Measurements from ENCODE around the gene IL1R2. TPM values are rescaled to one million over a fixed set of nuclear protein-coding genes. Genes with fewer than 3 reads are reported as not detected.

Gene IL1R2
- total and polyA plus RNA-seq, 2 donors (not counting 1 experiment from before 2014, with no cell fraction given) = 0.17 to 0.20 TPM

- H3K4me3 ChIP-seq (replicated peaks in 1 of 4; ENCODE audit: control extremely low read depth in 1 of 4, insufficient read depth in 1 of 4, low read depth in 3 of 4, low read length in 4 of 4) = no peak overlapping the region
- H4K20me1 ChIP-seq (ENCODE audit: control insufficient read depth, extremely low read depth, insufficient read depth, low read length) = no peaks in the 10 kb centered on the region
- no peaks in the 10 kb centered on the region for H3K9me3 ChIP-seq (ENCODE audit: control insufficient read depth, insufficient read depth, low read depth, low read length)
- H3K4me2 ChIP-seq (ENCODE audit: extremely low read depth, insufficient read depth, low read length) = no peak overlapping the region
- no peaks in the 10 kb centered on the region for H3K79me2 ChIP-seq (ENCODE audit: control insufficient read depth, insufficient read depth, low read length)
- no peak overlapping the region for H3K27ac ChIP-seq (ENCODE audit: insufficient read depth, low read length)
- peaks cover 40% of the 10 kb centered on the region for H3K27me3 ChIP-seq (ENCODE audit: control insufficient read depth, insufficient read depth, low read length)
- no peak overlapping the region for H2AFZ ChIP-seq (ENCODE audit: low read length)
- TF ChIP-seq EZH2 (IDR thresholded peaks at IDR 0.05; ENCODE audit: low read length, missing control alignments) (no peak), CTCF (conservative IDR thresholded peaks at IDR 0.05 in 1 of 2, IDR thresholded peaks at IDR 0.05 in 1 of 2; ENCODE audit: low read depth in 1 of 2, low read length in 2 of 2) (no peak)
- H3K4me1 ChIP-seq (ENCODE audit: control insufficient read depth, extremely low read depth, insufficient read depth, low read length) = no peaks in the 10 kb centered on the region
- H3K36me3 ChIP-seq (ENCODE audit: control insufficient read depth, insufficient read depth, low read length) = no peaks in the 10 kb centered on the region
- DNase-seq (ENCODE audit: low read depth in 2 of 2) = no peak
- no peak overlapping the region for H3K9ac ChIP-seq (ENCODE audit: insufficient read depth, low read length)
Observed at GRCh38 chr2:101993772-101994171, 2.0 kb downstream of the IL1R2 start.

- H4K20me1 ChIP-seq (ENCODE audit: control insufficient read depth, extremely low read depth, insufficient read depth, low read length) = no peaks in the 10 kb centered on the region
- TF ChIP-seq EZH2 (IDR thresholded peaks at IDR 0.05; ENCODE audit: low read length, missing control alignments) = no peak
- no peak for TF ChIP-seq CTCF (conservative IDR thresholded peaks at IDR 0.05 in 1 of 2, IDR thresholded peaks at IDR 0.05 in 1 of 2; ENCODE audit: low read depth in 1 of 2, low read length in 2 of 2)
- H3K4me1 ChIP-seq (ENCODE audit: control insufficient read depth, extremely low read depth, insufficient read depth, low read length) = no peaks in the 10 kb centered on the region
- no peak overlapping the region for H3K4me3 ChIP-seq (replicated peaks in 1 of 4; ENCODE audit: control extremely low read depth in 1 of 4, insufficient read depth in 1 of 4, low read depth in 3 of 4, low read length in 4 of 4)
- no peaks in the 10 kb centered on the region for H3K79me2 ChIP-seq (ENCODE audit: control insufficient read depth, insufficient read depth, low read length)
- peaks cover 36% of the 10 kb centered on the region for H3K27me3 ChIP-seq (ENCODE audit: control insufficient read depth, insufficient read depth, low read length)
- no peak overlapping the region for H3K27ac ChIP-seq (ENCODE audit: insufficient read depth, low read length)
- no peak for DNase-seq (ENCODE audit: low read depth in 2 of 2)
- no peak overlapping the region for H3K9ac ChIP-seq (ENCODE audit: insufficient read depth, low read length)
- H2AFZ ChIP-seq (ENCODE audit: low read length) = no peak overlapping the region
- no peaks in the 10 kb centered on the region for H3K9me3 ChIP-seq (ENCODE audit: control insufficient read depth, insufficient read depth, low read depth, low read length)
- no peaks in the 10 kb centered on the region for H3K36me3 ChIP-seq (ENCODE audit: control insufficient read depth, insufficient read depth, low read length)
- no peak overlapping the region for H3K4me2 ChIP-seq (ENCODE audit: extremely low read depth, insufficient read depth, low read length)
Observed at GRCh38 chr2:101995019-101995418, 3.3 kb downstream of the IL1R2 start.

GRCh38 chr2:101995804-101996203, 4.0 kb downstream of the IL1R2 start:
- Histone ChIP-seq H3K4me3 (replicated peaks in 1 of 4; ENCODE audit: control extremely low read depth in 1 of 4, insufficient read depth in 1 of 4, low read depth in 3 of 4, low read length in 4 of 4) (no peak overlapping the region), H3K9ac (ENCODE audit: insufficient read depth, low read length) (no peak overlapping the region), H3K4me2 (ENCODE audit: extremely low read depth, insufficient read depth, low read length) (no peak overlapping the region), H3K27ac (ENCODE audit: insufficient read depth, low read length) (no peak overlapping the region), H3K9me3 (ENCODE audit: control insufficient read depth, insufficient read depth, low read depth, low read length) (no peaks in the 10 kb centered on the region), H3K36me3 (ENCODE audit: control insufficient read depth, insufficient read depth, low read length) (no peaks in the 10 kb centered on the region), H3K79me2 (ENCODE audit: control insufficient read depth, insufficient read depth, low read length) (no peaks in the 10 kb centered on the region), H4K20me1 (ENCODE audit: control insufficient read depth, extremely low read depth, insufficient read depth, low read length) (no peaks in the 10 kb centered on the region), H2AFZ (ENCODE audit: low read length) (no peak overlapping the region), H3K4me1 (ENCODE audit: control insufficient read depth, extremely low read depth, insufficient read depth, low read length) (no peaks in the 10 kb centered on the region), H3K27me3 (ENCODE audit: control insufficient read depth, insufficient read depth, low read length) (peaks cover 34% of the 10 kb centered on the region)
- TF ChIP-seq CTCF (conservative IDR thresholded peaks at IDR 0.05 in 1 of 2, IDR thresholded peaks at IDR 0.05 in 1 of 2; ENCODE audit: low read depth in 1 of 2, low read length in 2 of 2) (no peak), EZH2 (IDR thresholded peaks at IDR 0.05; ENCODE audit: low read length, missing control alignments) (no peak)
- no peak for DNase-seq (ENCODE audit: low read depth in 2 of 2)
